HG03432 (cell line): ENCODE results near the gene STX1B.
"Not testable (repeated sequence)": the region's sequence is repeated elsewhere in the genome, so short reads cannot be mapped to it uniquely, and the experiment has no call there.

Experiments used
- ATAC-seq: cut with Tn5 transposase; IDR thresholded peaks from one replicate; pipeline ENCODE4 v1.9.1; 2021; ENCODE audit warnings: mild to moderate bottlenecking, moderate library complexity; ENCODE audit not compliant: unreplicated experiment

STX1B gene

DNA sequence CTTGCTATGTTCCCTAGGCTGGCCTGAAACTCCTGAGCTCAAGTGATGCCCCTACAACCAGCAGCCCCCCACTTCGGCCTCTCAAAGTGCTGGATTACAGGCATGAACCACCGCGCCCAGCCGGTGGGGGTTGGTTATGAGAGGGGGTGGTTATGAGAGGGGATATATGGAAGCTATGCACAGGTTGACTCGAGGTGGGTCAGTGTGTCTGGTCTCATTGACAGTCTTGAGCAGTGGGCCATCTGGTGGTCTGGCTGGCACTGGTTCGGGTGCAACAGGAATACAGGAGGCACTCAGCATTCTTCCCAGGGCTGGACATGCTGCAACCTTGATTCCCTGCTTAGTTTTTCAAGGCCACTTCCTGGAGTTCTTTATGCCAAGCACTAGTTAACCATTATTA lies 5.6 kb upstream of the STX1B start:
- no peak for ATAC-seq

DNA sequence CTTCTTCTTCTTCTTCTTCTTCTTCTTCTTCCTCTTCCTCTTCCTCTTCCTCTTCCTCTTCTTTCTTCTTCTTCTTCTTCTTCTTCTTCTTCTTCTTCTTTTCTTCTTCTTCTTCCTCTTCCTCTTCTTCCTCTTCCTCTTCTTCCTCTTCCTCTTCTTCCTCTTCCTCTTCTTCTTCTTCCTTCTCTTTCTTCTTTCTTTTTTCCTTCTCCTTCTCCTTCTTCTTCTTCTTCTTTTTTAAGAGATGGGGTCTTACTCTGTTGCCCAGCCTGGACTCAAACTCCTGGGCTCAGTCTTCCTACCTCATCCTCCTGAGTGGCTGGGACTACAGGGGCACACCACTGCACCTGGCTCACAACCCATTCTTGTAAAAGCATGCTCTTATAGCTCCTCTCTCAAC lies 2.9 kb upstream of the STX1B start:
- not testable (repeated sequence) for ATAC-seq

DNA sequence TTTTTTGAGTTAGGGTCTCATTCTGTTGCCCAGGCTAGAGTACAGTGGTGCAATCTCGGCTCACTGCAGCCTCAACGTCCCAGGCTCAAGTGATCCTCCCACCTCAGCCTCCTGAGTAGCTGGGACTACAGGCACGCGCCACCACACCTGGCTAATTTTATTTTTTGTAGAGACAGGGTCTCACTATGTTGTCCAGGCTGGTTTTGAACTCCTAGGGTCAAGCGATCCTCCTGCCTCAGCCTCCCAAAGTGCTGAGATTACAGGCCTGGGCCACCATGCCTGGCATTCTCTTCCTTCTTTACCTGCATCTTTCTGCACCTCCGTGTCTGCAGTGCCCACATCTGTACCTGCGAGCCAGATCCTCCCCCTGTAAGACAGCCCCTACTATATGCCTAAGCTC lies 1.4 kb upstream of the STX1B start:
- ATAC-seq: not testable (repeated sequence)

DNA sequence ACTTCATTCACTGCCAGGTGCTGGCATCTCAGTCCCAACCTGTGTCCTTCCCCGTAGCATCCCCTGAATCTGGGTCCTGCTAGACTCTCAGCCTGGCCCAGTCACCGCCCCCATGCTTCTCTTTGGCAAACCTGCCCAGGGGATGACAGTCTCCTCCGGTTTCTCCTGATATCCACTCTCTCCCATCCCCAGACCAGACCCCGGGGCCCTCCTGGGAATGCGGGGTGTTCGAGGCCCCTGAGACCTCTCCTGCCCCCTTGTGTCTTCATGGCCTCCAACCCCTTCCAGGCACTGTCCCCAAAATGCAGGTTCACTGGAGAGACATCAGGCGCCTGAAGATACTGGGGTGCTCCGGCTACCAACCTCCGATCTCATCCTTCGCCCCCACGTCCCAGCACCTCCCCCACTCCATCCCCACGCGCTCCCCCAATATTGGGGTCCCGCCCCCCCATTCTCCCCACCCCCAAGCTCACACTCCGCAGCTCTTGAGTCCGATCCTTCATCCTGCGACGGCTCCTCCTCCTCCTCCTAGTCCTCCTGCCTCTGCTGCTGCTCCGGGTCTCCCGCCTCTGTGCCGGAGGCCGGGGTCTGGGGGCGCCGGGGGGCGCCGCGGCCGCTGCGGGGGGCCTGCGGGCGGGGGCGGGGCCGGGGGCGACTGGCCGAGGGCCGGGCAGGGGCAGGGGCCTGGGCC lies 399 bp downstream of the STX1B start:
- no peak for ATAC-seq

- no peak for ATAC-seq
These were observed 1.3 kb downstream of the STX1B start for GRCh38 chr16:31009120-31009519.

- ATAC-seq: no peak
These were observed 1.9 kb downstream of the STX1B start for GRCh38 chr16:31008551-31008950.

DNA sequence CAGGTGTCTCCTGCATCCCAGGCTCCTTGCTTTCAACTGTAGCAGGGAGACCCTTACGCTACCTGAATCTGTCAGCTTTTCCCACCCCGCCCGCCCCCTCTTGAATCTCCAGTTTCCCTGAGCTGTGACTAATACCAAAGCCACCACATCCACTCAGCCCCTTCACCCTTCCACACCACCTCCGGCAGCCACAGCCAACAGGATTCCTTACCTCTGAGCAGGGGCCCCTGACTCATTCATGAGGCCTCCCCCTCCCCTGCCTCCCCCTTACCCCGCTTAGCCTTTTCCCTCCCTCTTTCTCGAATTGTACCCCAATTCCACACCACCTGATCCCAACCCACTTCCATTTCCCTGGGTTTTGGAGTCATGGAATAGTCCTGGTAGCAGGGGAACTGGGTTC lies 2.3 kb downstream of the STX1B start:
- no peak for ATAC-seq

DNA sequence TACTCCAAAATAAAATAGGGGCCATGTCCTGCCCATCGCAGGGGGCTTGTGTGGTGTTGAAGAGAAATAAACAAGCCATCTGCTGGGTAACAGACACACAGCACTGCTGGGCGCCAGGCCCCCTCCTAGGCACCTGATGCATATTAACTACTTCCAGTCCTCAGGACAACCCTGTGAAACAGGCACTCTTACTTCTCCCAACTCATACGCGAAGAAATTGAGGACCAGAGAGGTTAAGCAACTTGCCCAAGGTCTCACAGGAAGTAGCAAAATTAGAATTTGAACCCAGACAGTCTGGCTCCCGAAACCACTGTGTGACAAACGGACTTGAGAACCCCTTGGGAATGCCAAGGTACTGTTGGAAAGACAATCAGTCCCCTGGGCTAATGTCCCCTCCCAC lies 2.8 kb downstream of the STX1B start:
- no peak for ATAC-seq

- ATAC-seq: no peak
These were observed 3.8 kb downstream of the STX1B start for GRCh38 chr16:31006589-31006988.

DNA sequence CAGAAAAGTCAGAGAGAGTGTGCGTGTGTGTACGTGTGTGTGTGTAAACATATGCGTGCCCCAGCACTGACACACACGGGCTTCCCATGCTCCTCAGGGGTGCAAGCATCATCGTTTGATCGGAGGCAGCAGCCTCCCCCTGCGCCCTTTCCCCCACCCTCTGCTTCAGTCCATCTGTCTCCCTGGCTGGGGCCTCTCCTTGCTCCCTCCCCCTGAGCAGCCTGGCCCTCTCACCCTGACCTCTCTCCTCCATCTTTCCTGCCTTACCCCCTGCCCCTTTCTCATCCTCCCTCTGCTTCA lies 4.4 kb downstream of the STX1B start:
- ATAC-seq: no peak

GRCh38 chr16:31005350-31006085 lies 4.9 kb downstream of the STX1B start:
- ATAC-seq: no peak

DNA sequence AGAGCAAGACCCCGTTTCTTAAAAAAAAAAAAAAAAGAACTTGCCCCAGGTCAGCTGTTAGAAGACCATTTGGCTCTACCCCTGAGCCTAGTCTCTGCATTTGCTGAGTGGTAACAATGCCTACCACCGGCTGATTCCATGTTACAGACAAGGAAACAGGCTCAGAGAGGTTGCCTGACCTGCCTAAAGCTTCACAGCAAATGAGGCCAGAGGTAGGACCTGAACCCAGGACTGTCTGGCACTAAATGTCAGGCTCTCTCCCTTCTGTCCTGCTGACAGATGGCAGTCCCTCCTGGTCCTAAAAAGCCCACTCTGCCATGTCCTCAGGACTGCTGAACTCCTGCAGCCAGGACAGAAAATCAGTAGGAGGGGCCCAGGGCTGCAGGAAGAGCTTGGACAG lies 5.8 kb downstream of the STX1B start:
- no peak for ATAC-seq

GRCh38 chr16:31003744-31004143 lies 6.7 kb downstream of the STX1B start:
- no peak for ATAC-seq

DNA sequence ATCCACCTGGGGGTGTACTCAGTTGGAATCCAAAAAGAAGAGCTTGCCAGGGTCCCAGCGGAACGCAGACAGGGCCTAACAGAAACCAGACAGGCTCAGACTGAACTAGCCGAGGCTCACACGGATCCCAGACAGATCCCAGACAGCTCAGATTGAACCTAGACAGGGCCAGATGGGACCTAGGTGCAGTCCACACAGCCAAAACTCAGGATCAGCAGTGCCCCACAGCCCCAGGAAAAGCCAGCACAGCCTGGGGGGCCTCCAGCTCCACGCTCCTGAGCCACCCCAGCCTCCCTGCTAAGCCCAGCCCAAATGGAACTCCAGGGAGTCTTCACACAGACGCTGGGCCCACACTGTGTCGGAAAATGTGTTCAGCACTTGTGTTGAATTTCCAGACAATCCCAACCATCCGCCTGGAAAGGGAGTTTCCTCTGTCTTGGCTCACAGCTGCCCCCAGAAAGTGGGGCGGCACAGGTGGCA lies 7.5 kb downstream of the STX1B start:
- no peak for ATAC-seq

DNA sequence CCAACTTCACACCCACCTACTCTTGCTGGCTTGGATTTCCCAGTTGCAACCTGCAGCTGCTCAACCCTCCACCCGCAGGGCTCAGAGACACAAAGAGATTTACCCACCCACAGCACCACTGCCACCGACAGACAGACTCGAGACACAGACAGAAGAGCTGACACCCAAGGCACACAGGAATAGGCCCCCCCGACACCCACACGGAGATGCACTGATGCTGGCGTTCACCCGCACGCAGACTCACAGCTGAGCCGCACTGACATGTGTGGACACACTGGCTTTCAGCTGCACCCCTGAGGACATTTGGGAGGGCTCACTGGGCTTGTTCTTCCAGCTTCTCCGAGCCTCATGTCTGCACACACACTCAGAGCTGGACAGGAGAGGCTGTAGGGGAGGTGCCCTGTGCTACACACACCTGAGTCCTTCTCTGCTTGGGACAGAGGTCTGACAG lies 8.2 kb downstream of the STX1B start:
- no peak for ATAC-seq

- no peak for ATAC-seq
These were observed 8.8 kb downstream of the STX1B start for GRCh38 chr16:31001507-31002249.

- ATAC-seq: no peak
These were observed 9.6 kb downstream of the STX1B start for GRCh38 chr16:31000671-31001382.

- no peak for ATAC-seq
These were observed 11.3 kb downstream of the STX1B start for GRCh38 chr16:30998852-30999761.

- no peak for ATAC-seq
These were observed 12.4 kb downstream of the STX1B start for GRCh38 chr16:30997725-30998711.
